HG02678 (cell line): ENCODE results near the gene TPPP3.
"Not testable (repeated sequence)": the region's sequence is repeated elsewhere in the genome, so short reads cannot be mapped to it uniquely, and the experiment has no call there.

ENCODE experiments used
- ATAC-seq: cut with Tn5 transposase; IDR thresholded peaks from one replicate; pipeline ENCODE4 v1.9.1; 2021; ENCODE audit warnings: mild to moderate bottlenecking, moderate library complexity; ENCODE audit not compliant: unreplicated experiment

TPPP3 gene

DNA sequence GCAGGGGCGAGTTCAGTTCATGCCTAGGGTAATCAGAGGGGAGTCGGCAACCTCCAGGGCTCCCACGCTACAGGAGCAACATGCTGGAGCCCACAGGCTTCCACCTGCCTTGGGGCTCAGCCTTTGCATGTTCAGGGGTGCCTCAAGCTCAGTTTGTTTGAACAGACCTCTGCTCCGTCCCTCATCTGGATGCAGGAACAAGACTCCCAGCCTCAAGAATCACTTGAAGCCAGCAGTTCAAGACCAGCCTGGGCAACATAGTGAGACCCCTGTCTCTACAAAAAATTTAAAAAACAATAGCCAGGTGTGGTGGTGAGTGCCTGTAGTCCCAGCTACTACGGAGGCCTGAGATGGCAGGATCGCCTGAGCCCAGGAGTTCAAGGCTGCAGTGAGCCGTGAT lies 32.7 kb upstream of the TPPP3 start:
- ATAC-seq = no peak

DNA sequence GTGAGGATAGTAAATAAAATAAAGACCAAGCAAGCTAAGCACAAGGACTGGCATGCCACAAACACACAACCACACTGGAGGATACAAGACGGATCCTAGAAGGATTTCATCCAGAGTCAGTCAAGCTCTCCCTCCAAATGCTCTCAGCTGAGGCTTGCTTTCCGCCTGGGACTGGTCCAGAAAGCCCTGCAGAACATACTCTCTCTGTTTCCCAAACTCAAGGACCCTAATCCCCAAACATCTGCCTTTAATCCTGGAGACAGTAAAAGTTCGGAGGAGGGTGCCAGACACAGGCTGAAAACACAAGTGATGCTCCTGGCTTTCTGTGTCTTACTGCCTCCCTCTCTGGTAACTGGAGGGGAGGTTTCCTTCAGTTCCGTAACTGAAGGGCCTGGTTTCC lies 32.3 kb upstream of the TPPP3 start:
- no peak for ATAC-seq

DNA sequence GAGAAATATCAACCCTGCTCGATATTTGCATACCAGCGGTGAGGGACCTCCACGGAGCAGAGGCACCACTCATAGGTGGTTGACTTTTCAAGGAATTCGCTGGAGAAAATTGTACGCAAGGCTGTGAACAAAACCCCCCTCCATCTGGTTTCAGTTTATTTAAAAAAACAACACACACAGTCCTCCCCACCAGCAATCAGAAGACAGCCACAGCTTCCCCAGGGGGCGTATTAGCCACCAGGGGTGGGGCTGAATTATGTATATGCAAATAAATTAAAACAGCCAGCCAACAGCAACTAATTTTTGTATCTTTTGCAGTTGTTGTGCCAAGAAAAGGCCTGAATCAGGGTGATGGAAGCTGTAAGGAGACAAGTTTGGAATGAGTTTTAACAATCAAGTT lies 31.8 kb upstream of the TPPP3 start:
- no peak for ATAC-seq

DNA sequence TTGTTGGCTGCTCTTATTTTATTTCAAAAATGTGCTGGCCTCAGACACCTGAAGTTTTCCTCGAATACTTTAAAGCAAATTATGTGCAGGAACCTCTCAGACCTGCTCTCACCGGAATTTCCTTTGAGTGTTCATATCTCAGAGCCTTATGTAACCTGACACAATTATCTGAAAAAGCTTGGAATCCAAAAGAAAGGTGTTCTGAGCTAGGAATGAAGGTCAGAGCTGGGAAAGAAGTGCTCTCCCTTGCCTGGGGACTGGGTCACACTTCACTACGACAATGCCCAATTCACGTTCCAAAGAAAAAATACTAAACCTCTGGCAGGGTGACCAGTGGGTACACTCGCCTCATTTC lies 30.9 kb upstream of the TPPP3 start:
- ATAC-seq = no peak

DNA sequence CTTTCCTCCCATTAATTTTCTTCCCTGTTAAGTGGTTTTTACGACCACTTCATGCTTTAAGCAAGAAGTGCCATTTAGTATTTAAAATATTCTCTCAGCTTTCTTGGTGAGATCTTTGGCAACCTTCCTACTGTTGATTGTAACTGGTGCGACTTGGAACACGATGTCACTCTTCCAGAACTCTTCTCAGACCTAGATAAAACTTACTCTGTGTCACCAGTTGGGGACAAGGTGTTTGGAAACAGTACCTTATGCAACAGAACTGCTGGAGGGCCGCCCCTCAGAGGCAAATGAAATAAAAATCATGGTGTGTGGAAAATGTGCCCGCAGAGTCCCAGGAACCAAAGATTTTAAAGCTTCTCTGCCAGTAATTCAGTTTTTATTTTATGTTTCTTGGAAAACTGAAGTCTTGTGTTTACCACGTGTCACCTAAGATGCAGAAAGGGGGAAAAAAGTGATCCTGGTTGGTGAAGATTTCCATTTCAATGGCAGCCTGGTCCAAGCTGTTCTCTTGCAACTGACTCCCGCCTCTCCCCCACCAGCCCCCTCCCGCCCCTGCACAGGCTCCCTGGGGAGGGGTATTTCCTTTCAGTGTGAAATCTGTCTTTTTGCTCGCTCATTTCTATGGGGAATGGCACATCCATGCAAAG lies 30.4 kb upstream of the TPPP3 start:
- ATAC-seq = no peak

DNA sequence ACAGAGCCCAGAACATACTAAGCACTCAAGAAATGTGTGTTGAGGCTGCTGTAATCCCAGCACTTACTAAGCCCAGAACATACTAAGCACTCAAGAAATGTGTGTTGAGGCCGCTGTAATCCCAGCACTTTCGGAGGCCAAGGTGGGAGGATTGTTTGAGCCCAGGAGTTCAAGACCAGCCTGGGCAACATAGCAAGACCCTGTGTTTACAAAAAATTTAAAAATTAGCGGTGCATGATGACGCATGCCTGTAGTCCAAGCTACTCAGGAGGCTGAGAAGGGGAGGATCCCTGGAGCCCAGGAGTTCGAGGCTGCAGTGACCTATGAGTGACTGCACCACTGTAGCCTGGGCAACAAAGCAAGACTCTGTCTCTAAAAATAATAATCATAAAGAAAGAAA lies 29.7 kb upstream of the TPPP3 start:
- ATAC-seq = no peak

DNA sequence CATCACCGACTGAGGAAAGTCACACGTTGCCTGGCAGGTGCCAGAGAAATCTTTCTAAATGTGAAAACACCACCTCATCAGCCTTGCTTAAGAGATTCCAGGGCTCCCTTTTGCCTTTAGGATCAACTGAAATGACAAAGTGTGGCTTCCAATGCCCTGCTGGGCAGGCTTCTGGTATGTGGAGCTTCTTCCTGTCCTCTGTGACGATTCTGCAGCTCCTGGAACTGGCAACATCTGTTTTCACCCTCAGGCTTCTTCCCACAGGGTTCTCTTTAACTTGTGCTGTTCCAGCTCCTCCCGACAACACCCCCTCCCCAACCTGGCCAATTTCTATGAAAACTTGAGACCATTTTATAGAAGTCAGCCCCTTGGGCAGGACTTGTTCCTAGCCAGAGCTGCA lies 27.7 kb upstream of the TPPP3 start:
- ATAC-seq = no peak

DNA sequence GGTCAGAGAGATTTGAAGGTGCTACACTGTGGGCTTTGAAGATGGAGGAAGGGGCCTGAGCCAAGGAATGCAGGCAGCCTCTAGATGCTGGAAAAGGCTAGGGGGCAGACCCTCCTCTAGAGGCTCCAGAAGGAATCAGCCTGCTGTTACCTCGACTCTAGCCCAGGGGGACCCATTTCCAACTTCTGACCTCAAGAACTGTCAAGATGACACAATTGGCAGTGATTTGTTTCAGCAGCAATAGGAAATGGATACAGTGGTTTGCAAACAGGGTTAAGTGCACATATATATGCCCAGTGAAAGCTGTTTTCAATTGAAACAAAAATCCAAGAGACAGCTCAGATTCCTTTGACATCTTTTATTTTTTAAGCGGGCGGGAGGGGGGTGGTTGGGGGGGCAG lies 26.6 kb upstream of the TPPP3 start:
- no peak for ATAC-seq

DNA sequence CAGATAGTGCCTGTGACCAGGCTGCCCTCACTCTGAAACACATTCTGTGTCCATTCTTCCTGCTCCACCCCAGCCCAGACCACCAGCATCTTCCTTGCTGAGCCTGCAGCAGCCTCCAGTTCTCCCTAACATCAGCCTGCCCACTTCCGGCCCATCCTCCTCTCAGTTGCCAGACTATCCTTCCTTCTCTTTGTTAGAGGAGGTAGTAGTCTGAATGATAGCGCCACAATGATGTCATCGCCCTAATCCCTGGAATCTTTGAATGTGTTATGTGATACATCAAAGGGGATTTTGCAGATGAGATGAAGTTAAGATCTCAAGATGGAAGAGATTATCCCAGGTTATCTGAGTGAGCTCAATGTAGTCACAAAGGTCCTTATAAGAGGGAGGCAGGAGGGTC lies 26.2 kb upstream of the TPPP3 start:
- ATAC-seq = no peak

DNA sequence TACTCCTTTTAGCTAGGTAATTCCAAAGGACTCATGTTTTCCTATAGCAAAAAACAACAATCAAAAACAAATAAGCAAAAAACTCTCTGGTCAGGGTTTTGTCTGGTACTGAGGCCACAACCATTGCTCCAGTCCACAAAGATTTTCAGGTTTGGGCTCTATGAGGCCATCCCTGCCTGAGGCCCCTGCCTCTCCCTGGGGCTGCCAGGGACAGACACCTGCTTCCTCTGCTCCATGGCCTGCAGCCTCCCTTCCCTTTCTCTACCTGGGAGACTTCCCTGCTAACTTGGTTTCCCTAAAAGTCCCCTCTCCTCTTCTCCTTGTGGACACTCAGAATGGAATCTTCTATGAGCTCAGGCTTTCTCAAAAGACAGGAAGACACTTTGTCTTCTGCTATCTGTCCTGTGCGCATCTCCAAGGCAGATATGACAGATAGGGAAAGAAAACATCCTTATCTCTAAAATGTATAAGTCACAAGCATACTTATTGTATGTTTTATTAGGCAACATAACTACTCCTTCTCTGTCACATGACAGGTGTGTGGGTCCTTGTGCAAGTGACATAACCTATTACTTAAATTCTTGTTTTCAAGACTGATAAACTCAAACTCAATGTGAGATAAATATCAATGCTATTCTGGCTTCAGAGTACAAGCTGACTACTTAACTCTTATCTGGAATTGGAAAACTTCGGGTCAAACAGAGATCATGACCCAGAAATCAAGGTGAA lies 24.2 kb upstream of the TPPP3 start:
- ATAC-seq = no peak

DNA sequence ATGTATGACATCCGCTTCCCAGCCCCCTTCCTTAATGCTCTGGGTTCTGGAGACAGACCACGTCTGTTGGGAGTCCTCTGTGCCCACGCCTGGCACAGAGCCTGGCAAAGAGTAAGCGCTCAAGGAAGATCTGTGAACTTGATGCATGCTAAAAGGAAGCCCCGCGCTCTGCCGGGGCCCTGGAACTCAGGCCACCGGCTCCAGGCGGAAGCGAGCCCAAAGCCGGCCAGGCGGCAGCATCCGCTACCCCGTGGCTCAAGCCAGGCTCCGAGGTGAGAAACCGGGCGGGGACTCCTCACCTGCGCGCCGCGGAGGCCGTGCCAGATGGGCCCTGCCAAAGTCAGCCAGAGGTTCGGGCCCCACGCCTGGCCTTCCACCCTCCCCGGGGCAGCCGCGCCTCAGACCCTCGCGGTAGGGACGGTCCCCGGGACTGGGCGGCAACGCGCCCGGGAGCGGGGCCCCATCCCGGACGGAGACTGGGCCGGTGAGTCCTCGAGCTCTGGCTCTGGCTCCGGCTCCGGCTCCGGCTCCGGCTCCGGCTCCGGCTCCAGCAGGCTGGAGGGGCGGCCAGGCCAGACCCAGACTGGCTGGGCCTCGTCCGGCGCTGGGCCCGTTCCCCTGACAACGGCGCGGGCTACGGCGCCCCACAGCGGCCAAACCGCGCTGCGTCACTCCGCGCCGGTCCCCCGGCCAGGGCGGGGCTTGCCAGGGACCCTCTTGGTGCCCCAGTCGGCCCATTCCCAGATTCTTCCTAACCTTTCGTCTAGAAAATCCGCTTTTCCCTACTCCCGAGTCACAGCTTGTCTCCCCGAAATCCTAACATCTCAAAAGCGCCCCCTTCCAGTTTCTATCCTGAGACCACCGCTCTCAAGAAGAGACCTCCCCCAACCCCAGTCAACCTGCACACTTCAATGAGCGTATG lies 22.8 kb upstream of the TPPP3 start, which contains the start of gene ZDHHC1:
Gene ZDHHC1, minus strand, starts transcription at position 606 of the 922 bp plus-strand sequence. CDS start 8,702 bp downstream, outside the sequence.
- peak; percentile 63 for ATAC-seq

DNA sequence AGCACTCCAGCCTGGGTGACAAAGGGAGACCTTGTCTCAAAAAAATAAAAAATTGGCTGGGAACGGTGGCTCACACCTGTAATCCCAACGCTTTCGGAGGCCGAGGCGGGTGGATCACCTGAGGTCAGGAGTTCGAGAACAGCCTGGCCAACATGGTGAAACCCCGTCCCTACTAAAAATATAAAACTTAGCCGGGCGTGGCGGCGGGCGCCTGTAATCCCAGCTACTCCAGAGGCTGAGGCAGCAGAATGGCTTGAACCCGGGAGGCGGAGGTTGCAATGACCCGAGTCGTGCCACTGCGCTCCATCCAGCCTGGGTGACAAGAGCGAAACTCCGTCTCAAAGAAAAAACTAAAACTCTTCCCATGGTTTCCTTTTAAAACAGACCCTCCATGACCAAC lies 22.1 kb upstream of the TPPP3 start:
- ATAC-seq = not testable (repeated sequence)

DNA sequence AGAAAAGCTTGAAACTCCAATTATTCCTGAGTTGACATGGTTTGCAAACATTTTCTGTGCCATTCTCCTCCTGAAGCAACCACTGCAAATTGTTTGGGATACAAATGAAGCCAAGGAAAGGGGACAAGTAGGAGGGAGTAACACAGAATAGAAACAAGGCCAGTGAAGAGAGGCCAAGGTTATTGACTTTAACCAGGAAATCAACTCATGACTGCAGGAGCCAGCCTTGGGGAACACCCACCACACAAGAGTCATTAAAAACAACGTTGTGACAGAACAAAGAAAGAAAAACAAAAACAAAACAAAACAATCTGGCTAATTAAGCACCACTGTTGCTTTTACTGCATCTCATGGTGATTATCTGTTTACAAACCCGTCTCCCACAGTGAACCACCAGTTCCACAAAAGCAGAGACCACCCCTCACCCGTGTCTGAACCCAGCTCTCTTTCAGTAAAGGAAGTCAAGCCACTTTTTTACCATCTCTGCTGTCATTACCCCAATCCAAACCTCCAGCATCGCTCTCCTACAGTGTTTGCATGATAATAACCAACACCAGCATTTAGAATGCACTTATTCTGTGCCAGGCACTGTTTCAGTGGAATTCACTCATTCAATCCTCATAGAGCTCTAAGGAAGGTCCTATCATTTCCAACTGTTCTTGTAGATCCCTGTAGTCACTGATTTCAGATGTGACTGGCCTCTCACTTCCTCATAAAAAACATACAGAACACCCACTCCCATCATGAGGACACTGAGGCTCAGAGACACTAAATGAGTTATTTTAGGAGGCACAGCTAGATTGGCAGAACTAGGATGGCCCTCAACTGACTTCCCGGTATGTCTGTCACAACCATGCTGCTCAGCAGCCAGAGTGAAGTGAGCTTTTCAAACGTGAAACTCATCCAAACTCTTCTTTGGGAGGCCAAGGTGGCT lies 20.9 kb upstream of the TPPP3 start:
- no peak for ATAC-seq

DNA sequence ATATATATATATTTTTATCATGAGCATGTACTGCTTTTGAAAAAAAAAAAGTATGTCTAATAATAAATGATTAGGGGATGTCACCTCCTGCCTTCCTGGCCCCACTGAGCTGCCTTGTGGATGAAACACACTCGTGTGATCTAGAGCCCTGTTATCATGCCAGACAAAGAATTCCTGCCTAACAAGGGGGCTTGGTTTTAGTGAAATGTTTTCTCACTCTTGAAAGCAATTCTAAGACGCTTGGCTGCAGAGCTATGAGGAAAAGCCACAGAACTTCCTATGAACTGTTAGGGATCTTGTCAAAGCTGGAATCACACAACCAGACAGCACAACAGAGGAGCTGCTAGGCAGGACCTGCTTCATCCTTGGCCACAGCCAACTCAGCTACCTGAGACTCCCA lies 19.0 kb upstream of the TPPP3 start:
- ATAC-seq = no peak

DNA sequence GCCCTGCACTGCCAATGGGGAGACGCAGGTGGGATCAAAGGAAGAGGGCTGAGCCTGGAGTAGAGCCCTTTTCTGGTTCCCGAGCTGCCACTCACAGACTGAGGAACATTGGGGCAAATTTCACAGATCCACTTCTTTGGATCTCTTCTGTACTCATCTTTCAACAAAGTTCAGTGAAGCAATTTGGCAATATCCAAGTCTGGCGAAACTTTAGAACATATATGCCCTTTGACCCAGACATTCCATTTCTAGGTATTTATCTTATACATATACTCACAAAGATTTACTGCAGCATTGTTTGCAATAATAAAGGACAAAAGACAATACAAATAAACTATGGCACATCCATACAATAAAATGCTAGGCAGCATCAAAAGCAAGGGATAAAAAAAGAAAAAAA lies 18.0 kb upstream of the TPPP3 start:
- no peak for ATAC-seq

DNA sequence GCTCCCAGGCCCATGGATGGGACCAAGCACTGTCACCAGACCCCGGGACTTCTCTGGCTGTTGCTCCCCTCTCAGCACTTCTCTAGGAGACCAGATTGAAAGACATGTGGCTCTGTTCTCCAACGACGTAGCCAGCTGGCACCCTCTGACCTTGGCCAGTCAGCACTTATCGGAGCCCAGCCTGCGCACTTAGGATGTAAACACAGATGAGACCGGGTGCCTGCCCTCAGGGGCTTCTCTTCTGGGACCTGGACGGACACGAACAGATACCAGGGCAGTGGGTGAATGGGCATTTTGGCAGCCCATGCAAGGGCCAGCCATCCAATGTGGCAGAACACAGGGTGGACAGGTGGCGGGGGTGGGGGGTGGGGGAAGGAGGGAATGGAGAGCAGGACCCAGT lies 16.3 kb upstream of the TPPP3 start:
- ATAC-seq = no peak

DNA sequence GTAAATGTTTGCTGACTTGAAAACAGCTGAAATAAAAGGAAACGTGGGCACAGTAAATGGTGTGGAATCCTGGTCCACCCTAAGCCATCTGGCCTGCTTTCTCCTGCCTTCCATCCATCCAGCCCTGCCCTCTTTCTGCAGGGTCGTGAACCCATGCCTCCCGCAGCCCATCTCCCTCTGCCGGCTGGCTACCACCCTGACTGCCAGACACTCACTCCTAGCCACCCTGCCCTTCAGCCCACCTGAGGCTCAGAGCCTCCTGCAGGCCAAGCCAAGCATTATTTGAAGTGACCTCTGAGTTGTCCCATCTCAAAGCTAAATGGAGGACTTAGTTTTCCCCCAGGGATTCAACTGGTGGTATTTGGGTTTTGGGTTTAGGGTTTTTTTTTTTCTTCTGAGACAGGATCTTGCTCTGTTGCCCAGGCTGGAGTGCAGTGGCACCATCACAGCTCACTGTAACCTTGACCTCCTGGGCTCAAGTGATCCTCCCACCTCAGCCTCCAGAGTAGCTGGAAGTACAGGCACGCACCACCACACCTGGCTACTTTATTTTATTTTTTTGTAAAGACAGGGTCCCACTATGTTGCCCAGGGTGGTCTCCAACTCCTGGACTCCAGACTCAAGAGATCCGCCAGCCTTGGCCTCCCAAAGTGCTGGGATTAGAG lies 14.6 kb upstream of the TPPP3 start:
- ATAC-seq = no peak

DNA sequence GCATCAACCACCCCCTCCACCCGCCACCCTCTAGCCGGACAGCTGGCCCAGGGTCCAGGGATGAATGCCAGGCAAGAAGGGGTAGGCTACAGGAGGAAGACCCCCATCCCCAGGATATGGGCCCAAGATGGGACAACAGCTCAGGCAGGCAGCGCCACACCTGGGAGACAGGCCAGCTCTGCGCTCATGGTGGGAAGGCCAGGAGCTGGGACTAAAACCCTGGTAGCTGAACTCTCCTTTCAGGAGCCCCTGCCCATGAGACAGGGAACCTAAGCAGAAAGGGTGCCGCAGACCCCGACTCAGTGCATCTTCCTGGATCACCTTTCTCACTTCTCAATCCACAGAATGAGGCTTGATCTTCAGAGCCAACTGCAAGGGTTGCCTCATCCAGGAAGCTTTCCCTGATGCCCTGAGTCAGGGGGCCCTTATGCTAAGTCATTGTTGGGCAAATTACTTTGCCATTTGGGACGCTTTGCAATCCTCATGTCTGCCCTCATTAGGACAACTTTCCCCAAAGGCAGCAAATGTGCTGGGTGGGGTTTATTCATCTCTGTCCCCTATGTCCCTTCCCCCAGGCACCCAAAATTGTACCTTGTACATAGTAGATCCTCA lies 14.0 kb upstream of the TPPP3 start:
- no peak for ATAC-seq

DNA sequence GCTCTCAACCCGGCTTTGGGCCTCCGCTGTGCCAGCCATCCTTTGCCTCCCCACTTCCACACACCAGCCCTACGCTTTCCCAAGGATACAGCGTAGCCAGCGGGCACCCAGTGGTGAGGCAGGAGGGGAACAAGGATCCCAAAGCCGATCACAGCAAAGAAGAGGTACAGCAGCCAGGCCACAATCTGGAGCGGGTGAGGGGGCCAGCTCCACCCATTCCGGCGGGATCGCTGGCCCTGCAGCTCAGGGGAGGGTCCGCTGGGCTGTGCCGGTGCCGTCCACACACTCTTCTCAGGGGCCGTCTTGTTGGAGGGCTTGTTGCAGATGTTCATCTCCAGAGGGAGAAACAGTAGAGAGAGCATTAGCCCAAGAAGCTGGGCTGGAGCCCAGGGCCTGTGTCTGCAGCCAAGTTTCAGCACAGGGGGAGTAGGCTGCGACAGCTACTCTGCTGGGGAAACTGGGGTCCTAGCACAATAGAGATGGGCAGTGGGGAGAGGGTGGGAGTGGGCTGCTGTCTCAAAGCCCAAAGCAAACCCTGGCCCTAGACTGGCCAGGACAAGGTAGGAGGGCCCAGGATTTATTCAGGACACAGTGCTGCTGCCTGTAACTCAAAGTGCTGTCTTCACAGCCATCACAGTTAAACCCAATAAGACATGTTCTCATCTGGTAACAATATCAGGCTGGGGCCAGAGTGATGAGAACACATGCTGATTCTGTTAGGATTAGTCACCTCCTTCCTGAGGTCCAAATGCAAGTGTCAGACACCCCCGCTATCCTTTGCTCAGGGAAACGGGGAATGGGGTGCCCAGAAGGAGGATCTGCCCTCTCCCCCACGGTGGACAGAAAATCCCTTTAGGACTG lies 13.0 kb upstream of the TPPP3 start:
- no peak for ATAC-seq
